ENCODE results near the gene HEMK1.

The HEMK1 gene

DNA sequence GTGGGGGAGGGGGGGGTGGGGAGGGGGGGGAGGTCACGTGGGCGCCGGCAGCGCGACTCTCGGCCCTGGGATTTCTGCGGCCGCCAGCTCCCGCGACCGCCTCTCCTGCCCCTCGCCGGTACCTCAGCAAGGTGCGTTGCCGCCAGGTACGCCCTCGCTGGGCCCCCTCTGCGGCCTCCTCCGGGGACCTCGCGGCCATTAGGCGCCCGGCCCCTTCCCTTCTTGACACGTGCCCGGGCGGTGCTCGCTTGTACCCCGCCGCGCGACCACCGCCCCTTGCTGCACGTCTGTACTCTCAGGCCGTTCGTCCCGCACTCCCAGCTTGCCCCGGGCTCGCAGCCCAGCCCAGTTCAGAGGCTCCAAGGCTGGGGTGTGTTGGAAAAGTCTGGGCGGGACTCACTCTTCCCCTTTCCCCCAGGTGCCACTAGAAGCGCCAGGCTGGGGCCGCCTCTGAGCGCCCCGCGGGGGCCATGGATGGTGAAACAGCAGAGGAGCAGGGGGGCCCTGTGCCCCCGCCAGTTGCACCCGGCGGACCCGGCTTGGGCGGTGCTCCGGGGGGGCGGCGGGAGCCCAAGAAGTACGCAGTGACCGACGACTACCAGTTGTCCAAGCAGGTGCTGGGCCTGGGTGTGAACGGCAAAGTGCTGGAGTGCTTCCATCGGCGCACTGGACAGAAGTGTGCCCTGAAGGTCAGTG, 47.9 kb downstream of the HEMK1 start, which contains the start of gene MAPKAPK3:
Gene MAPKAPK3, plus strand, starts transcription at position 56 of the 696 bp plus-strand sequence. Its CDS starts 415 bp downstream, at position 471.
- no peak for DNase-seq

DNA sequence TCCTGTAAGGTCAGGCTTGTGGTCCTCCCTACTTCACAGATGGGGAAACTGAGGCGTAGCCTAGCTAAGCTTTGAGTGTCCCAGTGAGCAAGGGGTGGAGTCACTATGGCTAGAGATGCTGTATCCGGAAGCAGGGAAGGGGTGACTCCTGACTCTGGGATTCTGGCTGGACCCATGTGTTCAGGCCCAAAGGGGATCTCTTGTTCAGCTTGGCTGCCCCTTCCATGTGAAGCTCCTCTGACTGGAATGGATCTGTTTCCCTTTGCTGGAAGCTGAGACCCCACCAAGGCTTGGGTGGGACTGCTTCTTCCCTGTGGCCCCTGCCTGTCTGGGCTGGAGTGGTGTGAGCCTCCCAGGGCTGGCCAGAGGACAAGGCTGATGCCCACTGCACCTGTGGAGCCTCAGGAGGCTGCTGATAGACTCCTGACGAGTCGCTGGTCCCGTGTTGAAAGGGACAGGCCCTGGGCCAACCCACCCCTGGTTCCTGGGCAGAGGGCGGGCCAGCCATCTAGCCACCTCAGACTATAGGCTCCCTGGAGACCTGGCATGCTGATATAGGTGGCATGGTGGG, 48.7 kb downstream of the HEMK1 start:
- no peak for DNase-seq

DNA sequence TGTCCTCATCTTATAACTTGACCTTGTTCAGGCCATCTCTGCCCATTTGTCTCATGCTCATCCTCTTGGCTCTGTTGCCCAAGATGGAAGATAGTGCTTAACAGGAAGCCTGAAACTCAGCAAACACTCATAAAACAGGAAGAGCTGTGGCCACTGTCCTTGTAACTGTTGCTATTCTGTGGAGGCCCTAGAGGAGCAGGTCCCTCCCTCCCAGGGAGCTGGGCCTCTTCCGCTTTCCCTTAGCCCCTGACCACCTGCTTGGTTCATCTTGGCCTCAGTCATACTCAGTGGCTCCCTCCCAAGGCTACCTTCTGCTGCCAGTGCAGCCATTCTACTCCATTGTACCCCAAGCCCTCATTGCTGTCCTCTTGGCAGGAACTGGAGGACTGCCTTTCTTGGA, 51.1 kb downstream of the HEMK1 start:
- DNase-seq = no peak

DNA sequence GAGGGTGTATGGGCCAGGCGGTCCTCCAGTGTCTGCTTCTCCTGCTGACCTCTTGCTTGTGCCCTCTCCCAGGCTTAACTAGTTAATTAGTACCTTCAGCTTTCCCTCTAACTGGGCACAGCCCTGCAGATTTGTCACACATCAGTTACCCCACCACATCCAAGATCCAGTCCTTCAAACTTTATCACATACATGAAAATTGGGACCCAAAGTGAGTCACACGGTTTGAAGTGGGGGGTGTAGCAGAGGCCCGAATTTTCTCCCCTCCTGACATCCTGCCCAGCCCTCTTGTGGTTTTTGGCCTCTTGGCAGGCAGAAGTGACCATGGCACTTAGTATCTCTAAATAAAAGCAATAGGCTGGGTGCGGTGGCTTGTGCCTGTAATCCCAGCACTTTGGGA, 51.5 kb downstream of the HEMK1 start:
- DNase-seq = no peak

DNA sequence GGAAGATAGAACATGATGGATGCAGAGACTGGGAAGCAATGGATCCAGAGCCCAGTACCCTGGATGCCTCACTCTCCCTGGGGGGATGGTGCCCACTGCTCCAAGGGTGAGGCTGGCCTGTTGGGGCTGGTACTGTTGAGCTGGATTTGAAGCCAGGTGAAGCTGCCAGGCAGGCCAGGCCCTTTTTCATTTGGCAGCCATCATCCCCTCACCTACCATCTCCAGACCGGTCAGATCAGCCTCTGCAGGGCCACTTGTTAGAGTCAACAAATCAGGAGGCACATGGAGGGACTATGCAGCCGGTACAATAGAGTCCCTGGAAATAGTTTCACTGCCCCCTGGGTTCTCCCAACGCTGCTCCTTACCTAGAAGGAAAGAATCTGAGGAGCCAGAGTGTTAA, 53.6 kb downstream of the HEMK1 start:
- no peak for DNase-seq

DNA sequence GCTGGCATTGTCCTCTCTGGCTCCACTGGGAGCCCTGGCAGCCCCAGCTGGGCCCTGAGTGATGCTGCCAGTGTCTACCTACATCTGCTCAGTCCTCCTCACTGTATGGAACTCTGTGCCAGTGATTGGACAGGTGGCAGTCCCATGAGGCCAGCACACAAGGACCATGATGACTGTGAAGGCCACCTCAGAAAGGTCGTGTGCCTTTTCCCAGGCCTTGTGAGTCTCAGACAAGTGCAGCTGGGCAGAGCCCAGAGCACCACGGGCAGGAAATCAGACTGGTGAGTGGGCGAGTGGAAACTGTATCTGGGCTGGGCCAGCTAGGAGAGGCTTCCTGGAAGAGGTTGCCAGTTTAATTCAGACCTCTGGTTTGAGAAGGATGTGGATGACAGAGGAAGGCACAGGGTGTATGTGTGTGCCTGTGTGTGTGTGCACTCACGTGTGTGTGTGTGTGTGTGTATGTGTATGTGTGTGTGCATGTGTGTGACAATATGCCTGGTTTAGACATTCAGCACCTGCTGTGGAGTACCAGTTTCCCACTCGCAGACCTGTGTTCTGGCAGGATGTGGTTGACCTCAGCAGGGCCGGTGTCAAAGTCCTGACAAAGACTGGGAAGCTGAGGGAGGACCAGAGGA, 54.6 kb downstream of the HEMK1 start:
- peak; percentile 50 to 64 for DNase-seq

DNA sequence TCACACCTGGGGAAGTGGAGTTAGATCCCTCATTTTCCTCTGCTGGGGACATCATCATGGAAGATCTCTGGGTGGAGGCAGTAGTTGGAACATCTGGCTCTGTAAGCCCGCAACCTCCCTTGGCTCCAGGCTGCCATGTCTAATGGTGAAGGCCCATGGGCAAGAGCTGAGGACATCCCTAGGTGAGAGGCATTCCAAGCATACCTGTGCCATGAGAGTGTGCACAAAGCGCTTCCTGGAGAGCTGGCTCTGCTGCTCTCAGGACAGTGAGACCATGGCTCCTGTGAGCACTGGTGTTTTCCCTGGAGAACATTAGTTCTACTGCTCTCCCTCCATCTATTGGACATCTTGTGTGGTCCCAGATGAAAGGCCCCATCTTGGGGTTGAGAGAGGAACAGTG, 55.3 kb downstream of the HEMK1 start:
- DNase-seq = no peak

DNA sequence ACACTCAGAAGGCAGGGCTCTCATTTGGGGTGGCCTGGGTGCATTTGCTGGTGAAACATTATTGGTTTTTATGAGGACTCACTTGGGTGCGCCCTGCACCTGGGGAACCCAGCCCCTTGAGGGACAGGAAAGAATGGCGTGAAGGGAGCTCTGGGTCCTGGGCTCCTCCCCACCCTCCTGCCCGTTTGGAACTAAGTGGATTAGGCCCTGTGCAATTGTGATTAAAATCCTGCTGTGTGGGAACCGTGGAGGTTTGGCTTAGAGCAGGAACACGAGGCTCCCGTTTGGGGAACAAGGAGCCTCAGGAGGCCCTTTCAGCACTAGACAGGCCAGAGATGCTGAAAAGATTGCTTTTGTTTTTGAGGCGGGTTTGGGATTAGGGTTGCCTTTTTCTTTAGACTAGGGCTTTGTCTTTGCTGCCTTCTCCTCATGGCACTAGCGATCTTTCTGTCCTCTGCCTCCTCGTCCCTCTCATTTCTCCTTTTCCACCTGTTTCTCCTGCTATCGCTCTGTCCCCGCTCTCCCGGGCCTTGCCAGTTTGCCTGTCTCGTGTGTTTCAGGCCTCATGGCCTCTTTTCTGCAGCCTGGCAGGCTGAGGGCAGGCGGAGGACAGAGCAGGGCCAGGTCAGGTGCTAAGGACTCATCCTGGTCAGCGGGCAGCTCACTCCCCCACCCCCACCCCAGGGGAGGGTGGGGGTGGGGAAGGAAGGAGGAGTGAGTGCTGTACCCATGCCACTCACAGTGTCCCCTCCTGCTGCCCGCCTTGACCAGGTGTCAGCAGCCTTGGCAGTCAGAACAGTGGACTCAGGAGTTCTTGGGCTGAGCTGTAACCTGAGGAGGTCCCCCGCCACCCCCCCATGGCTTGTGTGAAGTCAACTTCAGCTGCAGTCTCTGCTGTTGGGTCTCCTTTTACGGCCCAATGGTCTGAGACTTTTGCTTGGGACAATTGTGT, 56.2 kb downstream of the HEMK1 start:
- no peak for DNase-seq

DNA sequence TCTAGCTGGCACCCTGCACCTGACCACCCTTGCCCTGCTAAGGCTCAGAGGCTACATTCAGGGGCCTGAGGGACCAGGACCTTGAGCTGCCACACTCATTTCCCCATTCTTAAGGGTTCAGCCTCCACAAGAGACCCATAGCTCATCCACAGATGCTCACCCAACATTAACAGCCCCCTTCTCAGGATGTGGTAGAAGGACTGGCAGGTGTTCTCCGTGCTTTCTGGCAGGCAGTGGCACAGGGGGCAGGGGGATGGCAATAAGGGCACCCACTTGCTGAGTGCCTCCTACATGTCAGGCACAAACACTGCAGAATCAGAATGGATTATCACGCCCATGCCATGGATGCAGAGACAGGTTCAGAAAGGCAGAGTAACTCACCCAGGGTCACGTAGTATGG, 57.1 kb downstream of the HEMK1 start:
- DNase-seq = no peak

DNA sequence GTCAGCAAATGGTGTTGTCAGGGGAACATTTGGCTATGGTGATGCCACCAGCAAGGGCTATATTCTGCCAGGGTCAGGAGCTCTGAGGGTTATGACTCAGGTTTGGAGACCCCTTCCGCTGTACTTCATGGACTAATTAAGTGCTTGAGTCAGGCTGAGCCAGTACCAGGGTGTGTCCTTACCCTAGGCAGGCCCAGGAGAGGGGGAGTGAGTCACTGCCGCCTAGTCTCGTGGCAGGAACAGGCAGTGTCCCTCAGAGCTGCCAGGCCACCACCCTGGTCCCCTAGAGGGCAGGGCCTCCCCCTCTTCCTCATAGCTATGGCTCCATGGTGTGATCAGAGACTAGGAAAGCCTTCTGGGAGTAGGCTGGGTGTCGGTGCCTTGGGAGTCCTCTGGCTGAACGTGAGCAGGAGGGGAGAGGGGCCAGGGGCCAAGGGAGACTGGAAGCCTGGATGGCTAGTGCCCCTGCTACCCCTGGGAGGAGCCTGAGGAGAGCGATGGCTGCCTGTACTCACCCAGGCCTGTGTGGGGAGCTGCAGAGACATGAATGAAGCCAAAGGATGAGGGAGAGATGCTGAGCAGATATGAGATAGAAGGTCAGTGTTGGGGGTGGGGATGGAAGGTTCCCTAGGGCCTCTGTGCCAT, 58.2 kb downstream of the HEMK1 start:
- no peak for DNase-seq

DNA sequence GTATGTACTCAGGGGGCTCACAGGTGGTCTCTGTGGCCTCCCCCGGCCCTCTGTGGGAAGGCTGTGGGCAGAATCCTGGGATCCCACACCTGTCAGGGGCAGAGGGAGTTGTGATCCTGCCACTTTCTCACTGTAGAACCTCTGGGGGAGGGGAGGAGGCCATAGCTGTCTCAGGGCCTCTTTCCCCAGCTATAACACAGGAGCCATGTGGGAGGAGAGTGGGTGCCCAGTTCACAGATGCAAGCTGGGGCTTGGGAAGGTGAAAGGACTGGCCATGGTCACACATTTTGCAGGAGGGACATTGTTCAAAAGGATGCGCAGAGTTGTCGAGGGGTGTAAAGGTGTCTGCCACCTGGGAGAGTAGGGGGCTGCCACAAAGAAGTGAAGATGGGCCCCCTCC, 59.3 kb downstream of the HEMK1 start:
- no peak for DNase-seq

DNA sequence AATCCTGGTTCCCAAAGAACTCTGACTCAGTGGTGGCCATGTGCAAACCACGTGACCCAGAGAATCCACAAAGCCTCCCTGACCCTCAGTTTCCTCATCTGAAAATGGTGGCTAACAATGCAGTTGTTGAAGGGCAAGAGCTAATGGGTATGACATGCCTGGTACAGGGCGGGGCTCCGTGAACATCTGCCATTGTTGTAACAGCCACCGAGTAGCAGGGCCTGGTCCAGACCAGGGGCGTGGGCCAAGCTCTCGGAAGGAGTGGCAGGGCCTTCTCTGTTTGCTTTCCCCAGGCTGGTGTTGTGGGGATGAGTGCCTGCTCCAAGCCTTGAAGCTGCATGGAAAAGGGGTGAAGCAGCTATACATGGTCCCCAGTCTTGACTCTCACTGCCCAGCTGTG, 61.1 kb downstream of the HEMK1 start:
- no peak for DNase-seq

DNA sequence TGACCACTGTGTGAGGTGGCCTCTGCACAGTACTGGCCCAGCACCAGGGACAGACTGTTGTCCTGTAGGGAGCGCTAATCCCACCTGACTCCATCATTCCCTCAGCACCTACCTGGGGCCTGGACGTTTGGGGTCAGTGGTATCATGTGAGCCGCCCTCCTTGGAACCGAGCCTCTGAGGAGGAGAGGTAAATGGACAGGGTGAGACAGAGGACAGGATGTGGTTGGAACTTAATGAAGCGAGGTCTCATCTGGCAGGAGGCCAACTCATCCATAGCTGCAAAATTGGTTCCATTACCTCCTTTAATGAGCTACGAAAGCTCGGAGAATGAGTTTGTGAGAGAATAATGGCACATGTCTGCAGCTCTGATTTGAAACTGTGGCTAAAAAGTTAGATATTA, 61.6 kb downstream of the HEMK1 start:
- DNase-seq = no peak

DNA sequence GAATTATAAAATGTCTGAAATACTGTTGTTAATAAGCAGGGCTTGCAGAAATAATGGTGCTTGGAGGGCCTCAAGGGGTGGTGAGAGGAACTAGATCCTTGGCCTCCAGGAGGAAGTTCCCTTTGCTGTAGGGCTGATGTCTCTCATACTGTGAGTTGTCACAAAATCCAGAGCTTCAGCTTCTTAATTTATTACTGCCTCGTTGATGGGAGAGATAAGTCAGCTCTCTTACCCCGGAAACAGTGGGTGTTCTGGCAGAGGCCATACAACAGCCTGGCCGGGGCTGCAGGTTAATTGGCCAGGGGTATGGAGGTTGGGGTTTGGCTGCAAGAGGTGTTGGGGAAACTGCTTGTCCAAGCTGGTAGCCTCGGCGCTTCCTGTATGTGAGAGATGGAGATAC, 63.1 kb downstream of the HEMK1 start:
- DNase-seq = no peak

DNA sequence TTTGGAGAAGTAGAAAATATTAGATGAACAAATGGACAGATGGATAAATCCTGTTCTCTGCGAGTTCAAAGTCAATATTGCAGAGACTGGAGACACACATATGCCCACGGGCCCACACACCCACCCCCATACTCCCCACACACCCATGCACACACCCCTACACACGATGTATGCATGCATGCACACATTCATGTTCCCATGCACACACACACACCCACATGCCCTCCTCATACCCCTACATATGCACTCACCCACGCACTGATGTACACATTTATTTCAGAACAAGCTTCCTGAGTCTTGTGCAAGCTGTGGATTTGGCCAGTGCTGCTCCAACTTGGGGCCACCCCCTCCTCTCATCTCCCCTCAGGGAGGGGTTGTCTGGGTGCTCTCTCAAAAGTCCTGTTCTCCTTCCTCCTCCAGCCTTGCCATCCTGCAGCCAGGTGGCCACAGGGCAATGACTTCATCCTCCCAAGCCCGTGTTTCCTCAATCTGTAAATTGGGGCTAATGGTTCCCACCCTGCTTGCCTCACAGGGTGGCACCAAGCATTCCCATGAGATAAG, 64.0 kb downstream of the HEMK1 start:
- no peak for DNase-seq

DNA sequence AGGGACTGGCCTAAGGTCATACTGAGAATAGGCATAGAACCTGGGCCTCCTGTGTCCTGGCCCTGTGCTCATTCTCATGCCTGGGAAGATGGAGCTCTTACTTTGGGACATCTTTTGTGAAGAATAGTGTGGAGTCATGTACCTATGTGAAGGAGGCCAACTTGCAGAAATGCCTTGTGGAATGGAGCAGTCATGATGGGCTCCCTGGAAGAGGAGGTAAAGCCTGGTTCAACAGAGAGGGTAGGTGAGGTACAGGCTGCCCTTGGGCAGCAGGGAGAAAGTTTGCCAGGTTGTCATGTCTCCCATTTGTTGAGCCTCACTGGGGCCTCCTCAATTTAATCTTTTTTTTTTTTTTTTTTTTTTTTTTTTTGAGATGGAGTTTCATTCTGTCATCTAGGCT, 65.7 kb downstream of the HEMK1 start:
- DNase-seq = no peak

DNA sequence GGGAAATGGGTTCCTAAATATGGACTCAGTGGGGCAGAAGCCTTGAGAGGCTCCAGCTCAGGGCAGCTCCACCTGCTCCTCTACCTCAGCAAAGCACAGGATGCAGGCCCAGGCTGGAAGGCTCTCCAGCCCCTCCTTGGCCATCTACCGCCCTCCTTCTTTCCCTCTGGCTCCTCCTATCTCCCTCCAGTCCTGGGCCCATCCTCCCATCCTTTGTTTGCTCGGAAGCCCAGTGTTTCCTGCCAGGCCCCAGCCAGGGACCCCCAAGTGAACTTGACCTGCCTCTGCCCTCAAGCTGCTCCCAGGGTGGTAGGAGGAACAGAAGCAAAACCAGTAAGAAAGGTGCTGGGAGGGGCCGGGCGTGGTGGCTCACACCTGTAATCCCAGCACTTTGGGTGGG, 67.7 kb downstream of the HEMK1 start:
- DNase-seq = no peak

DNA sequence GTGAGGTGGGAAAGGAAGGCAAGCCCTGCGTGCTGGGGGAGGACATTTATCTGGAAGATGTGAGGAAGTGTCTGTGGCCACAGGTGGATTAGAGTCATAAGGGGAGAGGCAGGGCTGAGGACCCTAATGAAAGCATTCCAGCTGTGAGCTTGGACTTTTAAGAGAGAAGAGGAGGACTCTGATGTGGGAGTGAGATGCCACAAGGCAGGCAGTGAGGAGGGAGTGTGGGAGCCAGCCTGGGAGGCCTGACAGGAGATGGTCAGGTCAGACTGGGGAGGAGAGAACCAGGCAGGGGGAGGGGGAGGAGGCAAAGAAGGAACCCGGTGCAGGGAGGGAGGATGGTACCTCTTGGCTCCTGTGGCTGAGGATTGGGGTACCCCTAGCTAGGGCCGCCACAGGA, 68.6 kb downstream of the HEMK1 start:
- DNase-seq = no peak

DNA sequence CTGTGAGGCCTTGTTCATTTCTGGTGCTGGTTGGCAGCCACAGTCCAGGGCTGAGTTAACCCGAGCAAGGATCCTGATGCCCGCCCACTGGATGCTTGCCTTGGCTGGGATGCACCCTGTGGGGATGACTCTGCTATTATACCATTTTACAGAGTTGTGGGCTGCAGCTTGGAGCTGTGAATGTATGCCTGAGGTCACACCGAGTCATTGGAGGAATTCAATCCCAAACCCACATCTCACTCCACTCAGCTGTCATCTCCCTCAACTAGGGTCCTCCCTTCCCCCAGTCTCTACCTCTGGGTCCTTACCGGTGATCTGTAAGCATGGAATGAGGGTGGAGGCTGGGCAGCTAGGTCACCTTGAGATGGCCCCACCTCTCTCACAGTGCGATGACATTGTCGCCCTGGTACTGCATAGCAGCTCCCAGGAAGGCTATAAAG, 69.8 kb downstream of the HEMK1 start:
- DNase-seq = no peak

DNA sequence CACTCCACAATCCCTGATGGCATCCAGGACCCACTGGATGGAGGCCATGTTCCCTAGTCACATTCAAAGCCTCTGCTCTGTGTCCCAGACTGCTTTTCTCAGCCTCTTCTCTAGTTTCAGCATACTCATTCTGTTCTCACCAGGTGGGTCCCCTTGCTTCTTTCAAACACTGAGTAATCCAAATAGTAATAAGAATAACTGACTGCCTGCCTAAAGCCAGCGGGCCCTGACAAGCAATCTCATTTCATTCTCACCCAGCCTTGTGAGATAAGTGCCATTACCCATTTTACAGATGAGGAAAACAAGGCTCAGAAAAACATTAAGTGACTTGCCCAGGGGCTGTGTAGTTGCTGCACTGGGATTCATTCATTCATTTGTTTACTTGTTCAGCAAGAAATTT, 73.1 kb downstream of the HEMK1 start:
- no peak for DNase-seq

DNA sequence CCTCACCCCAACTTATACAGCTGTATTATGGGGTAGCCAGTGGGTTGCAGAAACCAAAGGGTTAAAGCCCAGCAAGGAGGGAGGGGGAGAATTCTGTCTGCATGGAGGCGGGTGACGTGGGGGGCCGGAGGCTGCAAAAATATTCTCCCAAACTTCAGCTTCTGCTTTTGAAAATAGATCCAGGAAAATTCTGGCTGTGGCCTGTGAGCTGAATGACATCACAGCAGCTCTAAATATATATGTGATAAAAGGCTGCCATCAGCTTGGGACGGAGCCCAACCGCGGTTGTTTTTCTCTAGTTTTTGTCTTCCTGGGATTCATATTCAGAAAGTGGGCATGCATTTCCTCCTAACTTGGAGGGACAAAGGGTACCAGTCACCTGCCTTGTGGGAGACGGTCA, 75.2 kb downstream of the HEMK1 start:
- no peak for DNase-seq

DNA sequence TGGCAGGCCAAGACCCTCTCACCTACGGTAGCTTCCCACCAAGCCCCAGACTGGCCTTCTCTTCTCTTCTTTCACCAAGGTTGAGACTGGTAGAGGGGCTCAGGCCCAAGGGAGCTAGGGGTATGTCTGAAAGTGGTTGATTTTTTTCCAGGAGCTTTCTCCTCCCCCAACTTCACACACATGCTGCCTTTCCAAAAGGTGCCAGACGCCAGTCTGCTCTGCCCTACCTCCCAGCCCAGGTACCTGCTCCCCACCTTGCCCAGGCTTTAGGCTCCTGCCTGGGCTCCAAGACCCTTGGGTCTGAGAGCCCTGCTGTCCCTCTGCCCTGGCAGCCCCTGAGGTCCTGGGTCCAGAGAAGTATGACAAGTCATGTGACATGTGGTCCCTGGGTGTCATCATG, 76.1 kb downstream of the HEMK1 start:
- DNase-seq = no peak
